HG03460 (cell line): Measurements from ENCODE around the gene AMH.

ENCODE experiments used
- ATAC-seq: cut with Tn5 transposase; IDR thresholded peaks from one replicate; pipeline ENCODE4 v1.9.1; 2021; ENCODE audit not compliant: unreplicated experiment

Gene AMH

GRCh38 chr19:2248136-2249009 lies 750 bp upstream of the AMH start:
- no peak for ATAC-seq

DNA sequence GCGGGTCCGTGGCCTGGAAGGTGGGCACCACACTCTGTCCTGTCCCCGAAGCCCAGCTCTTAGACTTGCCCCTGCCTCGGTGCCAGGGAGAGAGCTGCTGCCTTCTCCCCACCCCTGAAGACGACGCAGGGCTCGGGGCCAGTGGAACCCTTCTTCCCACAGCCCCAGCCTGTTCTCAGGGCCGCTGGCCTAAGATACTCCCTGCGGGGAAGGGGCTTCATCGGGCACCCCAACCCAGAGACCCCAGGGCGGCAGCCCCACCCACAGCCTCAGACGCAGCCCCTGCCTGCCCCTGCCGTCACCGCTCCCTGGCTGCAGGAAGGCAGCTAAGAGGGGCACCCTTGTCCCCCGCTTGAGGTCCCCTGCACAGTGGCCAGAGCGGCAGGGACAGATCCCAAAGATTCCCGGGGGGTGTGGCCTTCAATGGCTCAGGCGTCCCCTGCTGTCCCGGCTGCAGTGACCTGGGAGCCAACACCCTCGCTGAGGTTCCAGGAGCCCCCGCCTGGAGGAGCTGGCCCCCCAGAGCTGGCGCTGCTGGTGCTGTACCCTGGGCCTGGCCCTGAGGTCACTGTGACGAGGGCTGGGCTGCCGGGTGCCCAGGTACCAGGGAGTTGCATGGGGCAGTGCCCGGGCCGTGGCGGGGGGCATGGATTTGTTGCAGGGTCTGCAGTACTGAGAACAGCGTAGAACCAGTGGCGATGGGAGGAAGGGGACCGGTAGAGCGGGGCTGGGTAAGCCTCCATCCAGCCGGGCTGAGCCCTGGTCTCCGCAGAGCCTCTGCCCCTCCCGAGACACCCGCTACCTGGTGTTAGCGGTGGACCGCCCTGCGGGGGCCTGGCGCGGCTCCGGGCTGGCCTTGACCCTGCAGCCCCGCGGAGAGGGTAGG lies 1.0 kb downstream of the AMH start:
- no peak for ATAC-seq

DNA sequence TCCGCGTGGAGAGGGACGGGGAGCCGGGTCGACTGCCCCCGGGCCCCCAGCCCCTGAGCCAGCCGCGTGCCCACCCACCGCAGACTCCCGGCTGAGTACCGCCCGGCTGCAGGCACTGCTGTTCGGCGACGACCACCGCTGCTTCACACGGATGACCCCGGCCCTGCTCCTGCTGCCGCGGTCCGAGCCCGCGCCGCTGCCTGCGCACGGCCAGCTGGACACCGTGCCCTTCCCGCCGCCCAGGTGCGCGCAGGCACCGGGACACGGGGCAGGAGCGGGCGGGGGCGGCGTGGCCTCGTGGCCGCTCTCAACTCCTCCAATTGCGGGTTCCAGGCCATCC lies 1.6 kb downstream of the AMH start:
- no peak for ATAC-seq

GRCh38 chr19:2251106-2252054 lies 2.3 kb downstream of the AMH start:
- no peak for ATAC-seq

DNA sequence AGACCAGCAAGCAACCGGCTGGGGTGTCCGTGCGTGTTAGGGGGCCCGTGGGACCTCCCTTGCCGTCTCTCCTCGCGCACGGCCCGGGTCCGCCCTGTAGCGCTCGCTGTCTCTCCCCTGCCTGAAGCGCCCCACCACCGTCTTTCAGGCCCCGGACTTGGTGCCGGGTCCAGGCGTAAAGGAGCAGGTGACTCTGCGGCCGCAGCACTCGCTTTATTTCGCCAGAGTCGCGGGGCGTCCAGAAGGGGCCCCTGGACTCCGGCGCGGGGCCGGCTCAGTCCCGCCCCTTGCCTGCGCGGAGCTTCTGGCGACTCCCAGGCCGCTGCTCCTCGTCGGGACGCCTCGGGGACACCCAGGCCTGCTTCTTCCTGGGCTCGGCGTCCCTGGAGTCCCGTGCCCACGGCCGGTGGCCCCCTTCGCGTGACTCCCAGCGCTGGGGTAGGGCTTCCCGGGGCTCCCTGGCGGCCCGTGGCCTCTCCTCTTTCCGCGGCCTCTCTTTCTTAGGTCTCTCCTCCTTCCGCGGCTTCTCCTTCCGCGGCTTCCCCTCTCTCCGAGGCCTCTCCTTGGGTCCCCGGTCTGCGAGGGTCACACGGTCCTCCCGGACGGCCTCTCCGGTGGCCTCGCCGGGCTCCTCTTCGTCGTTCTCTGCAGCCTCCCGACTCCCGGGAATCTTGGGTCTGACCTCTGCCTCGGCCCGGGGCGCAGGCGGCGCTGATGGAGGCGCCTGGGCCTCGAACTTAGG lies 3.1 kb downstream of the AMH start:
- no peak for ATAC-seq

DNA sequence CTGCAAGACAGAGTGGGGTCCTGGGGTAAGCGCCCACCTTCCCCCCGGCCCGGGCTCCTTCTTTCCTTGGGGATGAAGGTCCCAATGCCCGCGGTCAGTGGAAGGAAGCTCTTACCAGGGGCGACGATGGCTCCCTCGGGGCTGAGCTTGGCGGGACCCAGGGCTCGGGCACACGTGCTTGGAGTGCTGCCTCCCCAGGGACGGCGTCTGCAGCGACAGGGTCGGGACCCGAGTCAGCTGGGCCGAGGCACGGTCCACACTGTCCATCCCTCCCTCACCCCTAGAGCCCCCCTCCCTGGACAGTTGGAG lies 3.6 kb downstream of the AMH start:
- ATAC-seq: no peak

GRCh38 chr19:2253106-2254063 lies 4.3 kb downstream of the AMH start:
- no peak for ATAC-seq

- no peak for ATAC-seq
These were observed 5.1 kb downstream of the AMH start for GRCh38 chr19:2254064-2254872.

DNA sequence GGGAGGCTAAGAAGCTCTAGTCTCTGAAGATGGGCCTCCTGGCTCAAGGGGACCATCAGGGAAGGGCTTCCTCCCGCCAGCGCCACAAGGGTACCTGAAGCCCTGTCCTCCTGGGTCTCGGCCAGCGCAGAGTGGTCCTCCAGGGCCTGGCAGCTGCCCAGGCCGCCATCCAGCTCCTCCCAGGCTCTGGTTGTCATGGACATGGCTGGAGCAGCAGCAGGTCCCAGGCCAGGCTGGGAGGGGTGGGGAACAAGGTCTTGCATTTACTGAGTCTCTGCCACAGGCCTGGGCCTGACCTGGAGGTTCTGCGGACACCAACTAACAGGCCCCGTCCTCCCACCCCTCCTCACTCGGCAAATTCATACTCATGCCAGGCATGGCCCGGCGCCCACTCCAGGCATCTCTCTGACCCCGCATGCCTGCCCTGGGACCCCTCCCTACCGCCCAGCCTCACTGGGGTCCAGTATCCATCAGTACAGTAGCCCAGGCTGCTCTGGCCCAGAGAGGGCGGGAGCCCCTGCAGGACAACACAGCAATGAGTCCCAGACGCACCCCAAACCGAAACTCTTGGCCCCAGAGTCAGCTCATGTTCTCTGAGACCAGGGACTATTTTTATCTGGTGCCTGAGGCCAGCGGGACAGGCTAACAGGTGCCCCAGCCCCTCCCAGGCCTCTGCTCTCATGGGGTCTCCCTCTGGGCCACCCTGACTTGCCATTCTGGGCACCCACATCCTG lies 6.2 kb downstream of the AMH start:
- no peak for ATAC-seq

- ATAC-seq: no peak
These were observed 7.0 kb downstream of the AMH start, which contains the start of gene JSRP1 for GRCh38 chr19:2255982-2256685. Gene JSRP1, minus strand, starts transcription at chr19:2256417. Its CDS starts 1,103 bp downstream, at chr19:2255314.

DNA sequence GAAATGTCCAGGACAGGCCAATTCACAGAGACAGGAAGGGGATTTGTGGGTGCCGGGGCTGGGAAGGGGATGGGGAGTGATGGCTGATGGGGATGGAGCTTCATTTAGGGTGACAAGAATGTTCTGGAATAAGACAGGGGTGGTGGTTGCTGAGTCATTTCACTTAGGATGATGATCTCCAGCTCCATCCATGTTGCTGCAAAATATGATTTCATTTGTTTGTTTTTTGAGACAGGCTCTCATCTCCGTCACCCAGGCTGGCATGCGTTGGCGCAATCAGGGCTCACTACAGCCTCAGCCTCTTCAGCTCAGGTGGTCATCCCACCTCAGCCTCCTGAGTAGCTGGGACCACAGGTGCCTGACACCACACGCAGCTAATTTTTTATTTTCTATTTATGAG lies 10.2 kb downstream of the AMH start:
- no peak for ATAC-seq

DNA sequence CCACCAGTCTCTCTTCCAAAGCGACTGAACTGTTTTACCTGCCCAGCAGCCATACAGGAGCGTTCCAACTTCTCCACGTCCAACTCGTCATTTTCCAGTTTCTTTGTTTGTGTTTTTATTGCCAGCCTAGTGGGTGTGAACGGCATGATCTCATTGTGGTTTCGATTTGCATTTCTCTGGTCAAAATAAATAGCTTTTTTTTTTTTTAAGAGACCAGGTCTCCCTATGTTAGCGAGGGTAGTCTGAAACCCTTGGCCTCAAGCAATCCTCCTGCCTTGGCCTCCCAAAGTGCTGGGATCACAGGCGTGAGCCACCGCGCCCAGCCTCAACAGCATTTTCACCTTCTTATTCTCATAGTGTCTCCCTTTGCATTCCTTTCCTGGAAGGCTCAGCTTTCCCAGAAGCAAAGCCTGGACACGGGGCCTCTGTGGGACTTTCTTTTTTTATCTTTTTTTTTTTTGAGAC lies 11.2 kb downstream of the AMH start:
- ATAC-seq: no peak

DNA sequence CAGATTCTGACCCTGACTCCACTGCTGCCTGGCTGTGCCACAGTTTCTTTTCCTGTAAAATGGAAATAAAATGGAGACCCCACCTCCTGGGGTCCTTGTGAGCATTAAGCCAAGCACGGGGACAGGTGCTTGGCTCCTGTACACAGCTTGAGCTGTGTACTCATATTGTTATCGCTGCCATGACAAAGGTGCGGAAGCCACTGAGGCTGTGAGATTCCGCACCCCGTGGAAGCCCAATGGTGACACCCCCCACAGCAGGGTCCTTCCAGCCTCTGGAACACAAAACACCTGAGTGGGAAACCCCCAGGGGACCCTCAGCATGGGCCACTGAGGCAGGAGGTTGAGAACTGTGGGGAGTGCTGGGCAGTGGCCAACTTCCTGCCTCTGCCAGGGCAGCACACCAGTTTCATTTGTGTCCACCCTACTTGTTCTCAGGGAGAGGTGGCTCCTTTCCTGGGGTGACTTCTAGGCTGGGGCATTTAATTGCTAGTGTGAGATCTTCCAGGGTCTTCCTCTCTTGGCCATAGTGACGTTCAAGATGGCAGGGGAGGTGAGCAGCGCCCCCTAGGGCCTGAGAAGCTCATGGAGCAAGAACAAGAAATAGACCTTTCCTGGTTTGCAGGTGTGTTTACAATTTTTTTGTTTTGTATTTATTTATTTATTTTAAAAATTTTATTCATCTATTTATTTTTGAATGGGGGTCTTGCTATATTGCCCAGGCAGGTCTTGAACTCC lies 12.5 kb downstream of the AMH start:
- no peak for ATAC-seq

- no peak for ATAC-seq
These were observed 17.3 kb downstream of the AMH start for GRCh38 chr19:2266183-2266993.

DNA sequence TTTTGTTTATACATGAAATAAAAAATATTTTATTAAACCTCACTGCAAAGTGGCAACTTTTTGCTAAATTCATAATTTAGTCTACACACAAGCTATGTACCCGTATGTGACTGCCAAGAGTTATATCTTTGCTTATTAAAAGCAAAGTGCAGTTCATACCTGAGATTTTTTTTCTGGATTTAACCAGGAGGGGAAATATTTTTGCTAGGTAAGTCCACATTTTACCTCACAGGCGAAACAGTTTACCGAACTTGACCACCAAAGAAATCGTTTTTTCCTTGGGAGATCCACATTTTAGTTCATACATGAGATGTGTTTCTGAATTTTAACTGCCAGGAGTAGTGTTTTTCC lies 19.3 kb downstream of the AMH start:
- ATAC-seq: no peak

DNA sequence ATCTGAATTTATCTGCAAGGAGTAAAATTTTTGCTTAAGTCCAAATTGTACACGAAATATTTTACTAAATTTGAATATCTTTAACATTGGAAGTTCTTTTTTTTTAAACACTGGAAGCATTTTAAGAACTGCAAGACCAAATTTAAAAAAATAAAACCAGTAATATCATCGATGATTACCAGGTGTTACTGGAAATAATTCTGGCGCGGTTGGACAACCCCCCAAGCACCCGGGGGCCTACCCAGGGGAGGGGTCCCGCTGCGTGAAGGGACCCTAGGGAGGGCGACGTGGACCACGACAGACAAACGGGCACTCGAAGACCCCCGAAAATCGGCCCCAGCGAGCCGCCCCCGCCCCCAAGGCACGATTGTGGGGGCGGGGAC lies 19.7 kb downstream of the AMH start:
- ATAC-seq: no peak
